K562 (cell line): Measurements from ENCODE around the gene HMGCLL1. TPM values are rescaled to one million over a fixed set of nuclear protein-coding genes. Genes with fewer than 3 reads are reported as not detected.

Experiments used
- ATAC-seq: fragments of 200-7000 bp; cut with Tn5 transposase; 3 replicates; pipeline ENCODE4 v1.9.1; 2020; ENCODE audit warnings: moderate library complexity
- BruUV-seq: library from RNA; stranded (reverse); fragments of 400-500 nt; replicated peaks from 2 replicates; lab custom pipeline; 2021; lab: Mats Ljungman, UMichigan
- CTCF ChIA-PET: fragments of 300-600 bp; formaldehyde crosslinking; extraction: SDS; loops from one replicate; lab custom pipeline; 2021; ENCODE audit warnings: low intra/inter-chr PET ratio; lab: Yijun Ruan, JAX
- POLR2A ChIA-PET: fragments of 300-600, 350-650 bp; sonication (Branson Sonifier 250); formaldehyde crosslinking; extraction: SDS; loops from one replicate; lab custom pipeline; 2021; ENCODE audit warnings: antibody characterized with exemption, inconsistent platforms; lab: Yijun Ruan, JAX
- DNase-seq, 4 experiments: peaks; one replicate each; pipeline versions ENCODE4 v3.0.0 to v3.0.0-alpha.2; 2011 to 2018; ENCODE audit warnings: low spot score in 3 of 4, mixed read lengths in 3 of 4; ENCODE audit errors: extremely low read depth in 1 of 4
- FAIRE-seq: peaks from 2 replicates; lab custom pipeline; 2011; peaks lifted over from hg19 to GRCh38; lab: Jason Lieb, UNC
- H2AFZ ChIP-seq: 2 replicates; pipeline ENCODE4 v1.6.0; 2011; ENCODE audit warnings: low read depth, low read length, control low read depth, inconsistent platforms
- H3K27ac ChIP-seq: fragments of 200-600 bp; 3 replicates; pipeline ENCODE4 v1.8.0; 2011; ENCODE audit warnings: low read depth, mild to moderate bottlenecking, control low read depth, inconsistent platforms, low read length, moderate library complexity, mixed read lengths; ENCODE audit errors: extremely low read depth
- H3K27me3 ChIP-seq, 2 experiments: fragments of 300-600 bp in 1 of 2; 2 replicates in 1 of 2; 3 replicates in 1 of 2; pipeline versions ENCODE4 v1.6.0 to v1.8.0; 2011; ENCODE audit warnings: inconsistent platforms in 2 of 2, low read length in 2 of 2, mild to moderate bottlenecking in 1 of 2, mixed read lengths in 1 of 2, moderate library complexity in 1 of 2; ENCODE audit not compliant: control insufficient read depth in 2 of 2, insufficient read depth in 2 of 2
- H3K36me3 ChIP-seq: fragments of 300-600 bp; 3 replicates; pipeline ENCODE4 v1.8.0; 2011; ENCODE audit warnings: mild to moderate bottlenecking, low read length, inconsistent platforms; ENCODE audit not compliant: control insufficient read depth, insufficient read depth
- H3K4me1 ChIP-seq, 2 experiments: fragments of 200-600 bp in 1 of 2; replicated peaks in 1 of 2; 2 replicates in 1 of 2; 3 replicates in 1 of 2; pipeline versions ENCODE4 v1.5.1 to v1.8.0; 2011; ENCODE audit warnings: inconsistent platforms in 2 of 2, low read length in 2 of 2, mild to moderate bottlenecking in 1 of 2, mixed read lengths in 1 of 2, moderate library complexity in 1 of 2; ENCODE audit not compliant: control insufficient read depth in 2 of 2, insufficient read depth in 2 of 2
- H3K4me2 ChIP-seq: 2 replicates; pipeline ENCODE4 v1.6.1; 2011; ENCODE audit warnings: low read length, control low read depth, inconsistent platforms, mixed read lengths; ENCODE audit not compliant: insufficient read depth
- H3K4me3 ChIP-seq: fragments of 200-600 bp; sonication (generic), shearing (Covaris generic); 2 replicates; pipeline ENCODE4 v1.5.1; 2016; ENCODE audit warnings: control low read depth, inconsistent platforms
- H3K79me2 ChIP-seq: fragments of 200-600 bp; 3 replicates; pipeline ENCODE4 v1.8.0; 2011; ENCODE audit warnings: low read length, inconsistent platforms; ENCODE audit not compliant: control insufficient read depth, insufficient read depth
- H3K9ac ChIP-seq, 2 experiments: 2 replicates each; pipeline versions ENCODE4 v1.6.0 to v1.6.1; 2011; ENCODE audit warnings: low read depth in 2 of 2, low read length in 2 of 2, control low read depth in 1 of 2, inconsistent platforms in 1 of 2, mild to moderate bottlenecking in 1 of 2, mixed read lengths in 1 of 2; ENCODE audit not compliant: insufficient read depth in 1 of 2
- H3K9me1 ChIP-seq: one replicate; pipeline ENCODE4 v1.6.0; 2011; ENCODE audit warnings: inconsistent platforms, mild to moderate bottlenecking, low read length, moderate library complexity; ENCODE audit not compliant: control insufficient read depth, insufficient read depth
- H3K9me3 ChIP-seq: replicated peaks from 2 replicates; pipeline ENCODE4 v1.5.1; 2011; ENCODE audit warnings: low read depth, low read length, inconsistent platforms; ENCODE audit not compliant: control insufficient read depth, insufficient read depth
- H4K20me1 ChIP-seq: replicated peaks from 2 replicates; pipeline ENCODE4 v1.6.1; 2011; ENCODE audit warnings: low read length, inconsistent platforms, mixed read lengths; ENCODE audit not compliant: control insufficient read depth, insufficient read depth
- CBX8 ChIP-seq: fragments of 200-600 bp; sonication (generic); IDR thresholded peaks from 2 replicates; pipeline ENCODE4 v1.6.1; 2012; ENCODE audit warnings: borderline replicate concordance, mixed run types, low read depth, mild to moderate bottlenecking, moderate library complexity, mixed read lengths, low read length, control low read depth, inconsistent platforms; ENCODE audit not compliant: poor library complexity, severe bottlenecking; ENCODE audit errors: extremely low read depth
- KDM1A ChIP-seq, 2 experiments: fragments of 450-650 bp; IDR thresholded peaks; 2 replicates each; pipeline ENCODE4 v1.6.1; 2016; ENCODE audit warnings: mild to moderate bottlenecking in 2 of 2
- NCOR1 ChIP-seq: fragments of 450-650 bp; IDR thresholded peaks from 2 replicates; pipeline ENCODE4 v1.6.1; 2016; ENCODE audit warnings: mild to moderate bottlenecking, moderate library complexity
- POLR2AphosphoS5 ChIP-seq: IDR thresholded peaks from 2 replicates; pipeline ENCODE4 v1.6.1; 2011; ENCODE audit warnings: mild to moderate bottlenecking, low read depth, low read length, moderate library complexity; ENCODE audit not compliant: control insufficient read depth, insufficient read depth
- RFX5 ChIP-seq: IDR thresholded peaks from 2 replicates; pipeline ENCODE4 v1.6.1; 2011; ENCODE audit warnings: low read depth, mild to moderate bottlenecking, improper control_type of control experiment, low read length
- TARDBP ChIP-seq: fragments of 450-650 bp; IDR thresholded peaks from 2 replicates; pipeline ENCODE4 v1.6.1; 2016
- XRCC3 ChIP-seq: fragments of 450-650 bp; IDR thresholded peaks from 2 replicates; pipeline ENCODE4 v1.6.1; 2017; ENCODE audit warnings: mild to moderate bottlenecking, moderate library complexity
- ZNF695 ChIP-seq: fragments of 450-650 bp; formaldehyde crosslinking; IDR thresholded peaks from 2 replicates; pipeline ENCODE4 v1.4.0; 2020; ENCODE audit warnings: mild to moderate bottlenecking, moderate library complexity
- WGBS: fragments of 100-300 bp; shearing (Covaris generic); methylation state at CpG from one replicate; pipeline ENCODE4 v1.1.6; 2016; ENCODE audit warnings: low coverage, mixed read lengths; ENCODE audit not compliant: insufficient coverage; ENCODE audit errors: missing lambda C conversion rate; 5-methylcytosine and 5-hydroxymethylcytosine counted together
- in situ Hi-C: fragments of 300-500 bp; cut with MboI; formaldehyde crosslinking; loops from 4 replicates; pipeline ENCODE4 v1.15.0; 2018; ENCODE audit warnings: inconsistent platforms, mixed read lengths
- intact Hi-C: fragments of 100-400 bp; cut with micrococcal nuclease; formaldehyde crosslinking; loops from 2 replicates; pipeline ENCODE4 v1.14.2; 2022
- polyA plus RNA-seq, 8 experiments: library from polyadenylated mRNA; depleted of rRNA in 4 of 8; stranded (reverse) in 5 of 8; unstranded in 3 of 8; fragments of >200 nt; fragmentation: Nextera tagmentation in 2 of 8; fragmentation: Illumina TruSeq in 1 of 8; extraction: Ambion mirVana in 2 of 8; extraction: Trizol in 1 of 8; gene quantifications; 2 replicates each; pipeline versions ENCODE4 v1.2.1 to v1.2.3, GENCODE V29; 2011 to 2014; ENCODE audit warnings: inconsistent platforms in 1 of 8, missing spikeins in 1 of 8
- total RNA-seq, 7 experiments: library from RNA; depleted of rRNA in 6 of 7; stranded (reverse); fragments of >200 nt in 6 of 7; fragmentation: Illumina TruSeq in 2 of 7; extraction: Trizol in 2 of 7; gene quantifications; 2 replicates each; pipeline versions ENCODE4 v1.2.1 to v1.2.3, GENCODE V29; 2011 to 2021; ENCODE audit warnings: low replicate concordance in 1 of 7
- TF ChIP-seq, protein P1 (sequence below): sonication (generic); formaldehyde crosslinking; IDR thresholded peaks from 2 replicates; pipeline ENCODE4 v1.8.0; 2022; ENCODE audit warnings: missing genetic modification reagents, mild to moderate bottlenecking, borderline replicate concordance

HMGCLL1 gene
- total and polyA plus RNA-seq, 9 of the 15 experiments (the other 6 are each of a cell fraction or from before 2014, with no cell fraction given) = not detected

DNA sequence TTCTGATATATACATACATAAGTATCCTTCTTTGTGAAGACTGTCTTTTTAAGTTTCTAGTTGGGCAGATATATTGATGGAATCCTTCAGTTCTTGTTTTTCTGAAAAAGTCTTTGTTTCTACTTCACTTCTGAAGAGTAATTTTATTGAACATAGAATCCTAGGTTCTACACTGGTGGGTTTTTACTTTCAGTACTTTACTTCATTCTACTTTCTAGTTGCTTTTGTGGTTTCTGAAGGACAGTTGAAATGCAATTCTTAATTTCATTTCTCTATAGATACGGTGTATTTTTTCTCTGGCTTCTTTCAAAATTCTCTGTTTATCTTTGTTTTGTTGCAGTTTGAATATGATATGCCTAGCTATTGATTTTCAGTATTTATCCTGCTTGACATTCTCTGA is 105.3 kb downstream of the HMGCLL1 start:
- intact Hi-C loops (no loop called here), in situ Hi-C loops (no loop called here)
- no TSS peak for BruUV-seq
- Histone ChIP-seq H3K9ac (no peak overlapping the region), H3K36me3 (no peaks in the 10 kb centered on the region), H3K79me2 (no peaks in the 10 kb centered on the region), H3K4me3 (no peak overlapping the region), H3K27me3 (no peaks in the 10 kb centered on the region), H3K27ac (no peak overlapping the region), H4K20me1 (no peaks in the 10 kb centered on the region), H3K4me2 (no peak overlapping the region), H3K9me3 (no peaks in the 10 kb centered on the region), H3K9me1 (no peaks in the 10 kb centered on the region), H3K4me1 (no peaks in the 10 kb centered on the region), H2AFZ (no peak overlapping the region)
- no peak for ATAC-seq
- DNase-seq = no peak
- WGBS = 0% methylated on average over 1 of the region's 1 CpG
- no peak for FAIRE-seq
- TF ChIP-seq TARDBP = no peak
- TF ChIP-seq NCOR1 = no peak
- TF ChIP-seq CBX8 = no peak
- no peak for TF ChIP-seq POLR2AphosphoS5
- TF ChIP-seq, protein P1, sequence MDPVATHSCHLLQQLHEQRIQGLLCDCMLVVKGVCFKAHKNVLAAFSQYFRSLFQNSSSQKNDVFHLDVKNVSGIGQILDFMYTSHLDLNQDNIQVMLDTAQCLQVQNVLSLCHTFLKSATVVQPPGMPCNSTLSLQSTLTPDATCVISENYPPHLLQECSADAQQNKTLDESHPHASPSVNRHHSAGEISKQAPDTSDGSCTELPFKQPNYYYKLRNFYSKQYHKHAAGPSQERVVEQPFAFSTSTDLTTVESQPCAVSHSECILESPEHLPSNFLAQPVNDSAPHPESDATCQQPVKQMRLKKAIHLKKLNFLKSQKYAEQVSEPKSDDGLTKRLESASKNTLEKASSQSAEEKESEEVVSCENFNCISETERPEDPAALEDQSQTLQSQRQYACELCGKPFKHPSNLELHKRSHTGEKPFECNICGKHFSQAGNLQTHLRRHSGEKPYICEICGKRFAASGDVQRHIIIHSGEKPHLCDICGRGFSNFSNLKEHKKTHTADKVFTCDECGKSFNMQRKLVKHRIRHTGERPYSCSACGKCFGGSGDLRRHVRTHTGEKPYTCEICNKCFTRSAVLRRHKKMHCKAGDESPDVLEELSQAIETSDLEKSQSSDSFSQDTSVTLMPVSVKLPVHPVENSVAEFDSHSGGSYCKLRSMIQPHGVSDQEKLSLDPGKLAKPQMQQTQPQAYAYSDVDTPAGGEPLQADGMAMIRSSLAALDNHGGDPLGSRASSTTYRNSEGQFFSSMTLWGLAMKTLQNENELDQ (CRISPR knock-in tag) = no peak
- TF ChIP-seq RFX5 = no peak
- TF ChIP-seq XRCC3 = no peak
- no peak for TF ChIP-seq ZNF695 (CRISPR knock-in tag)
- TF ChIP-seq KDM1A (IDR thresholded peaks at IDR 0.05) = no peak
- POLR2A ChIA-PET = no interaction called here
- CTCF ChIA-PET = no interaction called here
